HepG2 (cell line): ENCODE results near the gene ZNF804B. TPM values are rescaled to one million over a fixed set of nuclear protein-coding genes. Genes with fewer than 3 reads are reported as not detected.

Source experiments
- ATAC-seq: fragments of 200-7000 bp; cut with Tn5 transposase; 3 replicates; pipeline ENCODE4 v1.9.1; 2020; ENCODE audit warnings: mild to moderate bottlenecking, moderate library complexity
- BruUV-seq: library from RNA; stranded (reverse); fragments of 400-500 nt; replicated peaks from 2 replicates; lab custom pipeline; 2021; lab: Mats Ljungman, UMichigan
- CTCF ChIA-PET: fragments of 300-600 bp; formaldehyde crosslinking; extraction: SDS; loops from one replicate; lab custom pipeline; 2021; ENCODE audit warnings: low total read pairs, inconsistent platforms, low intra/inter-chr PET ratio; lab: Yijun Ruan, JAX
- POLR2A ChIA-PET: fragments of 350-600 bp; sonication (Branson Sonifier 250); formaldehyde crosslinking; loops from one replicate; lab custom pipeline; 2020; ENCODE audit warnings: antibody characterized with exemption, inconsistent platforms; lab: Yijun Ruan, JAX
- DNase-seq: peaks from one replicate; pipeline ENCODE4 v3.0.0-alpha.2; 2015; ENCODE audit warnings: low spot score
- FAIRE-seq: peaks from 3 replicates; lab custom pipeline; 2011; peaks lifted over from hg19 to GRCh38; lab: Jason Lieb, UNC
- H2AFZ ChIP-seq: one replicate; pipeline ENCODE4 v1.6.1; 2011; ENCODE audit warnings: low read length, inconsistent platforms
- H3K27ac ChIP-seq: fragments of 300-600 bp; 3 replicates; pipeline ENCODE4 v1.8.0; 2011; ENCODE audit warnings: mixed run types, mild to moderate bottlenecking, mixed read lengths, low read length, inconsistent platforms; ENCODE audit not compliant: insufficient read depth; ENCODE audit errors: extremely low read length
- H3K27me3 ChIP-seq, 2 experiments: fragments of 200-600 bp in 1 of 2; 2 replicates in 1 of 2; 3 replicates in 1 of 2; pipeline versions ENCODE4 v1.6.0 to v1.8.0; 2011; ENCODE audit warnings: low read length in 2 of 2, mild to moderate bottlenecking in 2 of 2, moderate library complexity in 2 of 2, inconsistent platforms in 1 of 2; ENCODE audit not compliant: insufficient read depth in 2 of 2, control insufficient read depth in 1 of 2
- H3K36me3 ChIP-seq, 2 experiments: fragments of 200-600 bp in 1 of 2; replicated peaks in 1 of 2; 2 replicates in 1 of 2; 3 replicates in 1 of 2; pipeline versions ENCODE4 v1.5.1 to v1.8.0; 2011; ENCODE audit warnings: low read length in 2 of 2, inconsistent platforms in 1 of 2; ENCODE audit not compliant: insufficient read depth in 2 of 2, control insufficient read depth in 1 of 2
- H3K4me1 ChIP-seq: 2 replicates; pipeline ENCODE4 v1.5.1; 2012; ENCODE audit warnings: low read length, inconsistent platforms; ENCODE audit not compliant: insufficient read depth
- H3K4me2 ChIP-seq: 2 replicates; pipeline ENCODE4 v1.6.0; 2011; ENCODE audit warnings: low read depth, low read length, inconsistent platforms
- H3K4me3 ChIP-seq, 3 experiments: fragments of 200-600 bp in 1 of 3; sonication (generic), shearing (Covaris generic) in 1 of 3; replicated peaks in 1 of 3; 2 replicates each; pipeline ENCODE4 v1.5.1; 2011 to 2016; ENCODE audit warnings: low read length in 3 of 3, inconsistent platforms in 2 of 3, low read depth in 2 of 3, mild to moderate bottlenecking in 2 of 3, control low read depth in 1 of 3, mixed read lengths in 1 of 3; ENCODE audit not compliant: insufficient read depth in 1 of 3
- H3K79me2 ChIP-seq: one replicate; pipeline ENCODE4 v1.6.1; 2011; ENCODE audit warnings: low read length, inconsistent platforms; ENCODE audit not compliant: insufficient read depth
- H3K9ac ChIP-seq: 2 replicates; pipeline ENCODE4 v1.6.0; 2011; ENCODE audit warnings: mild to moderate bottlenecking, low read depth, low read length, inconsistent platforms; ENCODE audit not compliant: insufficient read depth
- H3K9me3 ChIP-seq: 2 replicates; pipeline ENCODE4 v1.5.1; 2012; ENCODE audit warnings: mild to moderate bottlenecking, low read length
- H4K20me1 ChIP-seq: 2 replicates; pipeline ENCODE4 v1.6.0; 2011; ENCODE audit warnings: inconsistent platforms, mild to moderate bottlenecking, low read length, moderate library complexity; ENCODE audit not compliant: insufficient read depth
- ATF1 ChIP-seq: IDR thresholded peaks from 2 replicates; pipeline ENCODE4 v1.6.1; 2016; ENCODE audit warnings: mild to moderate bottlenecking, control low read depth
- FOSL2 ChIP-seq: sonication (generic); formaldehyde crosslinking; IDR thresholded peaks from 2 replicates; pipeline ENCODE4 v1.4.0; 2020; ENCODE audit warnings: missing genetic modification reagents
- FOXC1 ChIP-seq: sonication (generic); formaldehyde crosslinking; IDR thresholded peaks from 2 replicates; pipeline ENCODE4 v1.8.0; 2022; ENCODE audit warnings: mild to moderate bottlenecking, missing genetic modification reagents, borderline replicate concordance
- KAT8 ChIP-seq: IDR thresholded peaks from 2 replicates; pipeline ENCODE4 v1.6.1; 2016; ENCODE audit warnings: missing genetic modification reagents, missing compliant biosample characterization
- KDM1A ChIP-seq: IDR thresholded peaks from 2 replicates; pipeline ENCODE4 v1.6.1; 2016; ENCODE audit warnings: missing compliant biosample characterization
- SRSF9 ChIP-seq: fragments of 200-400 bp; formaldehyde crosslinking; IDR thresholded peaks from 2 replicates; pipeline ENCODE4 v1.6.1; 2018; ENCODE audit warnings: borderline replicate concordance, mild to moderate bottlenecking, low read depth, low read length; ENCODE audit not compliant: insufficient read depth, poor library complexity, severe bottlenecking
- ZNF30 ChIP-seq: sonication (generic); formaldehyde crosslinking; IDR thresholded peaks from 2 replicates; pipeline ENCODE4 v1.5.0; 2020; ENCODE audit warnings: mild to moderate bottlenecking, missing genetic modification reagents
- ZNF609 ChIP-seq: sonication (generic); formaldehyde crosslinking; IDR thresholded peaks from 2 replicates; pipeline ENCODE4 v1.4.0; 2020; ENCODE audit warnings: mild to moderate bottlenecking, missing genetic modification reagents, borderline replicate concordance
- ZNF816 ChIP-seq: sonication (generic); formaldehyde crosslinking; IDR thresholded peaks from 2 replicates; pipeline ENCODE4 v1.8.0; 2022; ENCODE audit warnings: missing genetic modification reagents, mild to moderate bottlenecking, borderline replicate concordance
- ZNF841 ChIP-seq: sonication (generic); formaldehyde crosslinking; IDR thresholded peaks from 2 replicates; pipeline ENCODE4 v1.8.1; 2023; ENCODE audit warnings: missing genetic modification reagents, borderline replicate concordance
- WGBS: methylation state at CpG from one replicate; pipeline ENCODE4 v1.1.6; 2017; ENCODE audit warnings: low lambda C conversion rate; 5-methylcytosine and 5-hydroxymethylcytosine counted together
- in situ Hi-C: cut with HindIII; loops from 2 replicates; pipeline ENCODE4 v1.10.0; 2017; ENCODE audit warnings: low pct_unique_long_range_greater_than_20kb; ENCODE audit not compliant: extremely low pct_ligation_motif_present
- intact Hi-C: fragments of 100-400 bp; cut with micrococcal nuclease; formaldehyde crosslinking; loops from one replicate; pipeline ENCODE4 v1.10.0; 2022; ENCODE audit not compliant: unreplicated experiment
- polyA plus RNA-seq, 8 experiments: library from polyadenylated mRNA; depleted of rRNA in 3 of 8; stranded (reverse) in 7 of 8; unstranded in 1 of 8; fragments of >200 nt; fragmentation: Illumina TruSeq in 4 of 8; extraction: Trizol in 4 of 8; gene quantifications; 2 replicates each; pipeline versions ENCODE4 v1.2.1 to v1.2.3, GENCODE V29; 2011 to 2016; ENCODE audit warnings: low read depth in 4 of 8, missing spikeins in 1 of 8, mixed read lengths in 1 of 8; ENCODE audit not compliant: insufficient read depth in 1 of 8
- total RNA-seq, 5 experiments: library from RNA; depleted of rRNA; stranded (reverse); fragments of >200 nt; fragmentation: Illumina TruSeq; extraction: Trizol; gene quantifications; 2 replicates each; pipeline ENCODE4 v1.2.3, GENCODE V29; 2016; ENCODE audit warnings: low read depth in 1 of 5

The ZNF804B gene
- total and polyA plus RNA-seq, 2 of the 13 experiments (the other 11 are each of a cell fraction or from before 2014, with no cell fraction given), result not detected

GRCh38 chr7:89377219-89377618, 617.7 kb downstream of the ZNF804B start:
- Histone ChIP-seq H4K20me1 (no peaks in the 10 kb centered on the region), H3K36me3 (no peaks in the 10 kb centered on the region), H2AFZ (no peak overlapping the region), H3K4me1 (no peaks in the 10 kb centered on the region), H3K4me3 (no peak overlapping the region), H3K4me2 (no peak overlapping the region), H3K27ac (no peak overlapping the region), H3K9ac (no peak overlapping the region), H3K27me3 (no peaks in the 10 kb centered on the region), H3K9me3 (peaks cover under 1% of the 10 kb centered on the region; the same call in 1 of the 2 replicates), H3K79me2 (no peaks in the 10 kb centered on the region)
- TF ChIP-seq KAT8 (no peak), FOSL2 (no peak), SRSF9 (no peak), ATF1 (no peak), KDM1A (no peak), FOXC1 (CRISPR knock-in tag) (no peak), ZNF609 (CRISPR knock-in tag) (no peak), ZNF816 (CRISPR knock-in tag) (no peak), ZNF30 (no peak), ZNF841 (CRISPR knock-in tag) (no peak)
- DNase-seq (no peak), ATAC-seq (no peak), FAIRE-seq (no peak)
- BruUV-seq, result no TSS peak
- WGBS, result 0% methylated on average over 3 of the region's 3 CpGs
- ChIA-PET POLR2A (no interaction called here), CTCF (no interaction called here)
- intact Hi-C loops (no loop called here), in situ Hi-C loops (no loop called here)
